MCF 10A (cell line): ENCODE data around the gene ABCG1. TPM values are rescaled to one million over a fixed set of nuclear protein-coding genes. Genes with fewer than 3 reads are reported as not detected.

ENCODE experiments used
- BruUV-seq: library from RNA; stranded (reverse); fragments of 400-500 nt; replicated peaks from 2 replicates; lab custom pipeline; 2021; lab: Mats Ljungman, UMichigan
- CTCF ChIA-PET: fragments of 300-600 bp; sonication (Branson Sonifier 250); formaldehyde crosslinking; extraction: SDS; loops from one replicate; lab custom pipeline; 2021; ENCODE audit warnings: antibody characterized with exemption, inconsistent platforms; lab: Yijun Ruan, JAX
- POLR2A ChIA-PET: fragments of 300-600, 350-650 bp; sonication (Branson Sonifier 250); formaldehyde crosslinking; extraction: SDS; loops from one replicate; lab custom pipeline; 2020; ENCODE audit warnings: antibody characterized with exemption, inconsistent platforms; lab: Yijun Ruan, JAX
- DNase-seq: peaks from one replicate; pipeline ENCODE4 v3.0.0-alpha.2; 2018; ENCODE audit not compliant: unreplicated experiment
- H3K27ac Mint-ChIP-seq: one replicate; pipeline ENCODE4 v1.8.0; 2022; ENCODE audit warnings: mild to moderate bottlenecking, low read depth, mixed read lengths; ENCODE audit not compliant: unreplicated experiment
- H3K27me3 Mint-ChIP-seq: one replicate; pipeline ENCODE4 v1.8.0; 2022; ENCODE audit warnings: mixed read lengths; ENCODE audit not compliant: insufficient read depth, unreplicated experiment
- H3K36me3 Mint-ChIP-seq: one replicate; pipeline ENCODE4 v1.8.0; 2022; ENCODE audit warnings: mild to moderate bottlenecking, moderate library complexity, mixed read lengths; ENCODE audit not compliant: insufficient read depth, unreplicated experiment
- H3K4me1 Mint-ChIP-seq: one replicate; pipeline ENCODE4 v1.8.0; 2022; ENCODE audit warnings: mixed read lengths; ENCODE audit not compliant: insufficient read depth, unreplicated experiment
- H3K4me3 Mint-ChIP-seq: one replicate; pipeline ENCODE4 v1.8.0; 2022; ENCODE audit warnings: mild to moderate bottlenecking, moderate library complexity, mixed read lengths; ENCODE audit not compliant: unreplicated experiment
- H3K9me3 Mint-ChIP-seq: one replicate; pipeline ENCODE4 v1.8.0; 2022; ENCODE audit warnings: mixed read lengths; ENCODE audit not compliant: unreplicated experiment
- CTCF ChIP-seq: fragments of 200-600 bp; IDR thresholded peaks from one replicate; pipeline ENCODE4 v1.8.0; 2022; ENCODE audit warnings: antibody characterized with exemption, mild to moderate bottlenecking; ENCODE audit not compliant: unreplicated experiment
- intact Hi-C: fragments of 100-400 bp; cut with micrococcal nuclease; formaldehyde crosslinking; loops from 2 replicates; pipeline ENCODE4 v1.14.1; 2022
- total RNA-seq: library from RNA; stranded (reverse); gene quantifications from 2 replicates; pipeline ENCODE4 v1.2.3, GENCODE V29; 2022

ABCG1 gene
- total RNA-seq, 1 experiment from 2014 or later: 25.5 TPM

GRCh38 chr21:42237161-42237560 is 18.2 kb downstream of the ABCG1 start:
- CTCF ChIA-PET: interaction anchor here (0.6 to 1.0 kb wide), 4 partner anchors 36 to 422 kb away, joined by 3 to 4 read pairs (median 3); no protein-coding TSS in a partner anchor
- no peak for TF ChIP-seq CTCF
- H3K27ac Mint-ChIP-seq: no peak overlapping the region
- BruUV-seq: no TSS peak
- POLR2A ChIA-PET: interaction anchor here (0.9 to 1.2 kb wide), 3 partner anchors 9 to 141 kb away, joined by 3 to 4 read pairs (median 4); no protein-coding TSS in a partner anchor
- intact Hi-C loops: no loop called here
- H3K4me3 Mint-ChIP-seq: no peak overlapping the region
- peaks cover 6% of the 10 kb centered on the region for H3K36me3 Mint-ChIP-seq
- no peaks in the 10 kb centered on the region for H3K9me3 Mint-ChIP-seq
- peaks cover 24% of the 10 kb centered on the region for H3K4me1 Mint-ChIP-seq
- H3K27me3 Mint-ChIP-seq: no peaks in the 10 kb centered on the region
- DNase-seq: no peak

GRCh38 chr21:42237577-42237976 is 18.6 kb downstream of the ABCG1 start:
- no TSS peak for BruUV-seq
- Mint-ChIP-seq H3K27me3 (no peaks in the 10 kb centered on the region), H3K27ac (no peak overlapping the region), H3K4me3 (no peak overlapping the region), H3K9me3 (no peaks in the 10 kb centered on the region), H3K36me3 (peaks cover 6% of the 10 kb centered on the region), H3K4me1 (peaks cover 24% of the 10 kb centered on the region)
- DNase-seq: no peak
- TF ChIP-seq CTCF: no peak
- ChIA-PET POLR2A (interaction anchor here (0.9 to 1.2 kb wide), 2 partner anchors 9 to 142 kb away, joined by 3 to 4 read pairs; no protein-coding TSS in a partner anchor), CTCF (interaction anchor here (0.6 to 1.2 kb wide), 5 partner anchors 21 to 422 kb away, joined by 3 to 5 read pairs (median 3); no protein-coding TSS in a partner anchor)
- intact Hi-C loops: no loop called here

GRCh38 chr21:42238185-42238934 is 19.4 kb downstream of the ABCG1 start:
- Mint-ChIP-seq H3K27ac (no peak overlapping the region), H3K4me3 (no peak overlapping the region), H3K27me3 (no peaks in the 10 kb centered on the region), H3K9me3 (no peaks in the 10 kb centered on the region), H3K36me3 (peaks cover 6% of the 10 kb centered on the region), H3K4me1 (peaks cover 21% of the 10 kb centered on the region)
- intact Hi-C loops: no loop called here
- ChIA-PET POLR2A (interaction anchor here (0.7 to 1.6 kb wide), 4 partner anchors 10 to 93 kb away, joined by 3 to 6 read pairs (median 4); no protein-coding TSS in a partner anchor), CTCF (interaction anchor here (1.2 to 1.6 kb wide), 3 partner anchors 20 to 91 kb away, joined by 3 to 5 read pairs (median 4); no protein-coding TSS in a partner anchor)
- no peak for DNase-seq
- TF ChIP-seq CTCF: no peak
- no TSS peak for BruUV-seq

GRCh38 chr21:42239556-42239955 is 20.6 kb downstream of the ABCG1 start:
- H3K27me3 Mint-ChIP-seq: no peaks in the 10 kb centered on the region
- H3K4me3 Mint-ChIP-seq: no peak overlapping the region
- ChIA-PET CTCF (interaction anchor here (1.0 to 1.6 kb wide), 3 partner anchors 73 to 95 kb away, joined by 3 to 4 read pairs (median 3); no protein-coding TSS in a partner anchor), POLR2A (interaction anchor here (1.5 to 1.6 kb wide), 3 partner anchors 12 to 68 kb away, joined by 4 to 6 read pairs (median 5); no protein-coding TSS in a partner anchor)
- intact Hi-C loops: no loop called here
- BruUV-seq: no TSS peak
- no peaks in the 10 kb centered on the region for H3K9me3 Mint-ChIP-seq
- peaks cover 12% of the 10 kb centered on the region for H3K36me3 Mint-ChIP-seq
- no peak for DNase-seq
- no peak overlapping the region for H3K27ac Mint-ChIP-seq
- peaks cover 14% of the 10 kb centered on the region for H3K4me1 Mint-ChIP-seq
- no peak for TF ChIP-seq CTCF
